Endothelial cell of umbilical vein (primary cell): ENCODE data around the gene TAP2. TPM values are rescaled to one million over a fixed set of nuclear protein-coding genes. Genes with fewer than 3 reads are reported as not detected.

Source experiments
- BruUV-seq: library from RNA; stranded (reverse); fragments of 400-500 nt; replicated peaks from 2 replicates; lab custom pipeline; 2021; lab: Mats Ljungman, UMichigan
- CTCF ChIA-PET: fragments of 300-600, 350-600 bp; sonication (Branson Sonifier 250); formaldehyde crosslinking; loops from one replicate; lab custom pipeline; 2021; ENCODE audit warnings: antibody characterized with exemption, inconsistent platforms; lab: Charles Lee
- POLR2A ChIA-PET: fragments of 300-600, 350-600 bp; sonication (Branson Sonifier 250); formaldehyde crosslinking; loops from one replicate; lab custom pipeline; 2021; ENCODE audit warnings: antibody characterized with exemption, inconsistent platforms; lab: Charles Lee
- DNase-seq: peaks from one replicate; pipeline ENCODE4 v3.0.0-alpha.2; 2011; ENCODE audit warnings: low read depth, low spot score
- FAIRE-seq: peaks from 2 replicates; lab custom pipeline; 2011; peaks lifted over from hg19 to GRCh38; lab: Jason Lieb, UNC
- H2AFZ ChIP-seq: 2 replicates; pipeline ENCODE4 v1.6.0; 2012; ENCODE audit warnings: low read depth, low read length, control low read depth, inconsistent platforms
- H3K27ac ChIP-seq: 2 replicates; pipeline ENCODE4 v1.5.1; 2011; ENCODE audit warnings: low read depth, mild to moderate bottlenecking, control low read depth, low read length, moderate library complexity; ENCODE audit not compliant: insufficient read depth
- H3K27me3 ChIP-seq, 2 experiments: 2 replicates each; pipeline versions ENCODE4 v1.6.0 to v1.6.1; 2011; ENCODE audit warnings: low read length in 2 of 2, mixed read lengths in 1 of 2; ENCODE audit not compliant: control insufficient read depth in 2 of 2, insufficient read depth in 2 of 2
- H3K36me3 ChIP-seq, 2 experiments: 2 replicates in 1 of 2; 3 replicates in 1 of 2; pipeline ENCODE4 v1.5.1; 2011; ENCODE audit warnings: low read length in 2 of 2, mild to moderate bottlenecking in 1 of 2, moderate library complexity in 1 of 2; ENCODE audit not compliant: control insufficient read depth in 2 of 2, insufficient read depth in 2 of 2; ENCODE audit errors: extremely low read depth in 1 of 2
- H3K4me1 ChIP-seq: 3 replicates; pipeline ENCODE4 v1.5.1; 2011; ENCODE audit warnings: mild to moderate bottlenecking, low read length; ENCODE audit not compliant: control insufficient read depth, insufficient read depth; ENCODE audit errors: extremely low read depth
- H3K4me2 ChIP-seq: 2 replicates; pipeline ENCODE4 v1.6.1; 2011; ENCODE audit warnings: low read length, control low read depth, mixed read lengths; ENCODE audit not compliant: insufficient read depth
- H3K4me3 ChIP-seq, 3 experiments: fragments of 200-600 bp in 1 of 3; sonication (generic), shearing (Covaris generic) in 1 of 3; replicated peaks in 1 of 3; 2 replicates each; pipeline ENCODE4 v1.5.1; 2011 to 2016; ENCODE audit warnings: control low read depth in 3 of 3, low read length in 3 of 3, mild to moderate bottlenecking in 2 of 3, inconsistent platforms in 1 of 3, low read depth in 1 of 3, moderate library complexity in 1 of 3; ENCODE audit not compliant: insufficient read depth in 1 of 3
- H3K79me2 ChIP-seq: 2 replicates; pipeline ENCODE4 v1.6.0; 2012; ENCODE audit warnings: low read length, inconsistent platforms; ENCODE audit not compliant: control insufficient read depth, insufficient read depth
- H3K9ac ChIP-seq: replicated peaks from 2 replicates; pipeline ENCODE3; 2011; ENCODE audit warnings: low read length, control low read depth; ENCODE audit not compliant: insufficient read depth; ENCODE audit errors: extremely low read depth
- H3K9me1 ChIP-seq: replicated peaks from 3 replicates; pipeline ENCODE4 v1.6.0; 2011; ENCODE audit warnings: mild to moderate bottlenecking, low read length; ENCODE audit not compliant: control insufficient read depth, insufficient read depth; ENCODE audit errors: extremely low read depth
- H3K9me3 ChIP-seq: replicated peaks from 2 replicates; pipeline ENCODE4 v1.5.1; 2012; ENCODE audit warnings: low read length, inconsistent platforms; ENCODE audit not compliant: control insufficient read depth, insufficient read depth
- H4K20me1 ChIP-seq: replicated peaks from 2 replicates; pipeline ENCODE3; 2011; ENCODE audit warnings: mild to moderate bottlenecking, low read length; ENCODE audit not compliant: control insufficient read depth, insufficient read depth; ENCODE audit errors: extremely low read depth
- CTCF ChIP-seq, 2 donors: IDR thresholded peaks; 1 replicate in 1 of 2; 2 replicates in 1 of 2; pipeline ENCODE4 v1.5.1; 2011; ENCODE audit warnings: low read length in 2 of 2, mild to moderate bottlenecking in 2 of 2, moderate library complexity in 2 of 2, control low read depth in 1 of 2, inconsistent platforms in 1 of 2, low read depth in 1 of 2; ENCODE audit not compliant: insufficient read depth in 1 of 2; ENCODE audit errors: extremely low read depth in 1 of 2
- EZH2 ChIP-seq: IDR thresholded peaks from 2 replicates; pipeline ENCODE4 v1.6.1; 2012; ENCODE audit warnings: borderline replicate concordance, low read depth, mild to moderate bottlenecking, moderate library complexity, low read length, inconsistent platforms; ENCODE audit not compliant: severe bottlenecking
- FOS ChIP-seq: IDR thresholded peaks from 2 replicates; pipeline ENCODE4 v1.6.1; 2011; ENCODE audit warnings: mild to moderate bottlenecking, low read length, moderate library complexity, borderline replicate concordance; ENCODE audit not compliant: insufficient read depth
- GATA2 ChIP-seq: IDR thresholded peaks from 2 replicates; pipeline ENCODE4 v1.7.0; 2011; ENCODE audit warnings: low read depth, mild to moderate bottlenecking, moderate library complexity, mixed read lengths, low read length; ENCODE audit not compliant: insufficient read length, insufficient read depth
- JUN ChIP-seq: IDR thresholded peaks from 2 replicates; pipeline ENCODE4 v1.6.1; 2011; ENCODE audit warnings: borderline replicate concordance, low read depth; ENCODE audit not compliant: insufficient read length, insufficient read depth
- MAX ChIP-seq: IDR thresholded peaks from 2 replicates; pipeline ENCODE4 v1.6.1; 2011; ENCODE audit not compliant: insufficient read depth, insufficient read length
- MYC ChIP-seq: IDR thresholded peaks from one replicate; pipeline ENCODE4 v1.6.1; 2011; ENCODE audit warnings: mild to moderate bottlenecking, low read depth, low read length
- POLR2A ChIP-seq: IDR thresholded peaks from 2 replicates; pipeline ENCODE4 v1.6.1; 2012; ENCODE audit warnings: low read depth, mild to moderate bottlenecking, control low read depth, low read length
- POLR2AphosphoS5 ChIP-seq: IDR thresholded peaks from 2 replicates; pipeline ENCODE4 v1.6.1; 2012; ENCODE audit warnings: low read depth, mild to moderate bottlenecking, control low read depth, low read length, moderate library complexity; ENCODE audit not compliant: insufficient read depth
- dilution Hi-C: fragments of 300-500 bp; cut with MboI; formaldehyde crosslinking; loops from one replicate; pipeline ENCODE4 v1.15.0; 2019; ENCODE audit warnings: low sequenced_read_pairs; ENCODE audit not compliant: extremely low pct_ligation_motif_present
- intact Hi-C: fragments of 100-400 bp; cut with micrococcal nuclease; formaldehyde crosslinking; loops from one replicate; pipeline ENCODE4 v1.10.0; 2022
- polyA plus RNA-seq, 4 experiments: library from polyadenylated mRNA; depleted of rRNA in 3 of 4; stranded (reverse) in 3 of 4; unstranded in 1 of 4; fragments of >200 nt; gene quantifications; 2 replicates each; pipeline versions ENCODE4 v1.2.1 to v1.2.3, GENCODE V29; 2011 to 2012; ENCODE audit warnings: missing spikeins in 1 of 4
- total RNA-seq: library from RNA; stranded (reverse); gene quantifications from 2 replicates; pipeline ENCODE4 v1.2.3, GENCODE V29; 2021

The TAP2 gene
- total and polyA plus RNA-seq, 2 donors (not counting 3 experiments of a cell fraction or from before 2014, with no cell fraction given): 18.4 to 57.8 TPM

GRCh38 chr6:32879691-32880090 lies 41.2 kb upstream of the TAP2 start:
- dilution Hi-C loops: no loop called here
- no peak for FAIRE-seq

More at GRCh38 chr6:32879691-32880090, 41.2 kb upstream of the TAP2 start:
- no TSS peak for BruUV-seq
- CTCF ChIA-PET: interaction anchor here (0.8 to 4.7 kb wide), 4 partner anchors 11 to 105 kb away, joined by 3 to 40 read pairs (median 9); no protein-coding TSS in a partner anchor
- Histone ChIP-seq H3K36me3 (no peaks in the 10 kb centered on the region), H2AFZ (no peak overlapping the region), H3K4me3 (no peak overlapping the region), H3K9ac (no peak overlapping the region), H3K4me1 (no peaks in the 10 kb centered on the region), H3K27ac (no peak overlapping the region), H3K9me3 (no peaks in the 10 kb centered on the region), H3K4me2 (no peak overlapping the region), H4K20me1 (no peaks in the 10 kb centered on the region), H3K9me1 (no peaks in the 10 kb centered on the region), H3K27me3 (peaks cover 43 to 68% of the 10 kb centered on the region in 2 experiments), H3K79me2 (no peaks in the 10 kb centered on the region)
- intact Hi-C loops: loop anchor here (10.0 kb wide), 1 partner anchor 365 kb away; no protein-coding TSS in a partner anchor
- POLR2A ChIA-PET: no interaction called here
- TF ChIP-seq POLR2AphosphoS5 (no peak), GATA2 (no peak), CTCF (IDR thresholded peaks at IDR 0.05; ENCODE audit: extremely low read depth in 1 of 2, insufficient read depth in 1 of 2, low read depth in 1 of 2, low read length in 2 of 2) (no peak), EZH2 (no peak), JUN (no peak), FOS (no peak), MAX (no peak), MYC (no peak), POLR2A (no peak)
- DNase-seq: no peak
